K562 (cell line): ENCODE results near the gene EML1. TPM values are rescaled to one million over a fixed set of nuclear protein-coding genes. Genes with fewer than 3 reads are reported as not detected.

ENCODE experiments used
- ATAC-seq: fragments of 200-7000 bp; cut with Tn5 transposase; 3 replicates; pipeline ENCODE4 v1.9.1; 2020; ENCODE audit warnings: moderate library complexity
- BruUV-seq: library from RNA; stranded (reverse); fragments of 400-500 nt; replicated peaks from 2 replicates; lab custom pipeline; 2021; lab: Mats Ljungman, UMichigan
- CTCF ChIA-PET: fragments of 300-600 bp; formaldehyde crosslinking; extraction: SDS; loops from one replicate; lab custom pipeline; 2021; ENCODE audit warnings: low intra/inter-chr PET ratio; lab: Yijun Ruan, JAX
- POLR2A ChIA-PET: fragments of 300-600, 350-650 bp; sonication (Branson Sonifier 250); formaldehyde crosslinking; extraction: SDS; loops from one replicate; lab custom pipeline; 2021; ENCODE audit warnings: antibody characterized with exemption, inconsistent platforms; lab: Yijun Ruan, JAX
- DNase-seq, 4 experiments: peaks; one replicate each; pipeline versions ENCODE4 v3.0.0 to v3.0.0-alpha.2; 2011 to 2018; ENCODE audit warnings: low spot score in 3 of 4, mixed read lengths in 3 of 4; ENCODE audit errors: extremely low read depth in 1 of 4
- FAIRE-seq: peaks from 2 replicates; lab custom pipeline; 2011; peaks lifted over from hg19 to GRCh38; lab: Jason Lieb, UNC
- H2AFZ ChIP-seq: 2 replicates; pipeline ENCODE4 v1.6.0; 2011; ENCODE audit warnings: low read depth, low read length, control low read depth, inconsistent platforms
- H3K27ac ChIP-seq: fragments of 200-600 bp; 3 replicates; pipeline ENCODE4 v1.8.0; 2011; ENCODE audit warnings: low read depth, mild to moderate bottlenecking, control low read depth, inconsistent platforms, low read length, moderate library complexity, mixed read lengths; ENCODE audit errors: extremely low read depth
- H3K27me3 ChIP-seq, 2 experiments: fragments of 300-600 bp in 1 of 2; 2 replicates in 1 of 2; 3 replicates in 1 of 2; pipeline versions ENCODE4 v1.6.0 to v1.8.0; 2011; ENCODE audit warnings: inconsistent platforms in 2 of 2, low read length in 2 of 2, mild to moderate bottlenecking in 1 of 2, mixed read lengths in 1 of 2, moderate library complexity in 1 of 2; ENCODE audit not compliant: control insufficient read depth in 2 of 2, insufficient read depth in 2 of 2
- H3K36me3 ChIP-seq: fragments of 300-600 bp; 3 replicates; pipeline ENCODE4 v1.8.0; 2011; ENCODE audit warnings: mild to moderate bottlenecking, low read length, inconsistent platforms; ENCODE audit not compliant: control insufficient read depth, insufficient read depth
- H3K4me1 ChIP-seq, 2 experiments: fragments of 200-600 bp in 1 of 2; replicated peaks in 1 of 2; 2 replicates in 1 of 2; 3 replicates in 1 of 2; pipeline versions ENCODE4 v1.5.1 to v1.8.0; 2011; ENCODE audit warnings: inconsistent platforms in 2 of 2, low read length in 2 of 2, mild to moderate bottlenecking in 1 of 2, mixed read lengths in 1 of 2, moderate library complexity in 1 of 2; ENCODE audit not compliant: control insufficient read depth in 2 of 2, insufficient read depth in 2 of 2
- H3K4me2 ChIP-seq: 2 replicates; pipeline ENCODE4 v1.6.1; 2011; ENCODE audit warnings: low read length, control low read depth, inconsistent platforms, mixed read lengths; ENCODE audit not compliant: insufficient read depth
- H3K4me3 ChIP-seq: fragments of 200-600 bp; sonication (generic), shearing (Covaris generic); 2 replicates; pipeline ENCODE4 v1.5.1; 2016; ENCODE audit warnings: control low read depth, inconsistent platforms
- H3K79me2 ChIP-seq: fragments of 200-600 bp; 3 replicates; pipeline ENCODE4 v1.8.0; 2011; ENCODE audit warnings: low read length, inconsistent platforms; ENCODE audit not compliant: control insufficient read depth, insufficient read depth
- H3K9ac ChIP-seq, 2 experiments: 2 replicates each; pipeline versions ENCODE4 v1.6.0 to v1.6.1; 2011; ENCODE audit warnings: low read depth in 2 of 2, low read length in 2 of 2, control low read depth in 1 of 2, inconsistent platforms in 1 of 2, mild to moderate bottlenecking in 1 of 2, mixed read lengths in 1 of 2; ENCODE audit not compliant: insufficient read depth in 1 of 2
- H3K9me1 ChIP-seq: one replicate; pipeline ENCODE4 v1.6.0; 2011; ENCODE audit warnings: inconsistent platforms, mild to moderate bottlenecking, low read length, moderate library complexity; ENCODE audit not compliant: control insufficient read depth, insufficient read depth
- H3K9me3 ChIP-seq: replicated peaks from 2 replicates; pipeline ENCODE4 v1.5.1; 2011; ENCODE audit warnings: low read depth, low read length, inconsistent platforms; ENCODE audit not compliant: control insufficient read depth, insufficient read depth
- H4K20me1 ChIP-seq: replicated peaks from 2 replicates; pipeline ENCODE4 v1.6.1; 2011; ENCODE audit warnings: low read length, inconsistent platforms, mixed read lengths; ENCODE audit not compliant: control insufficient read depth, insufficient read depth
- EWSR1 ChIP-seq: fragments of 450-650 bp; IDR thresholded peaks from 2 replicates; pipeline ENCODE4 v1.6.1; 2018; ENCODE audit warnings: borderline replicate concordance, mild to moderate bottlenecking, low read depth, moderate library complexity; ENCODE audit not compliant: partially characterized antibody
- GABPB2 ChIP-seq: fragments of 250-450 bp; sonication (Bioruptor Pico); conservative IDR thresholded peaks from 2 replicates; pipeline ENCODE4 v1.5.1; 2021; ENCODE audit warnings: mild to moderate bottlenecking
- KLF10 ChIP-seq: fragments of 250-450 bp; sonication (Bioruptor Pico); IDR thresholded peaks from 2 replicates; pipeline ENCODE4 v1.6.1; 2021; ENCODE audit warnings: matching md5 sums
- MAFG ChIP-seq: fragments of 450-650 bp; conservative IDR thresholded peaks from 2 replicates; pipeline ENCODE4 v1.6.1; 2016; ENCODE audit warnings: missing genetic modification characterization, missing compliant biosample characterization
- MAZ ChIP-seq, 2 experiments: fragments of 450-650 bp in 1 of 2; sonication (generic) in 1 of 2; formaldehyde crosslinking; IDR thresholded peaks in 1 of 2; conservative IDR thresholded peaks in 1 of 2; 2 replicates each; pipeline versions ENCODE4 v1.4.0 to v1.5.0; 2020; ENCODE audit warnings: mild to moderate bottlenecking in 1 of 2, missing genetic modification reagents in 1 of 2
- NR2C2 ChIP-seq, 2 experiments: fragments of 200-800 bp in 1 of 2; sonication (Bioruptor generic) in 1 of 2; sonication (generic) in 1 of 2; formaldehyde crosslinking in 1 of 2; IDR thresholded peaks; 2 replicates each; pipeline versions ENCODE4 v1.6.1 to v1.8.0; 2016 to 2022; ENCODE audit warnings: mild to moderate bottlenecking in 1 of 2, missing compliant biosample characterization in 1 of 2, missing genetic modification characterization in 1 of 2, missing genetic modification reagents in 1 of 2
- TAF15 ChIP-seq: fragments of 200-400 bp; formaldehyde crosslinking; IDR thresholded peaks from 2 replicates; pipeline ENCODE4 v1.6.1; 2017; ENCODE audit warnings: mild to moderate bottlenecking, low read depth, low read length, moderate library complexity
- ZNF143 ChIP-seq: sonication (generic); formaldehyde crosslinking; IDR thresholded peaks from 2 replicates; pipeline ENCODE4 v1.9.0; 2022; ENCODE audit warnings: mild to moderate bottlenecking, missing genetic modification reagents
- ZNF316 ChIP-seq: fragments of 450-650 bp; IDR thresholded peaks from 2 replicates; pipeline ENCODE4 v1.6.1; 2016
- ZNF561 ChIP-seq: fragments of 450-650 bp; formaldehyde crosslinking; conservative IDR thresholded peaks from 2 replicates; pipeline ENCODE4 v1.4.0; 2020; ENCODE audit warnings: mild to moderate bottlenecking, moderate library complexity
- ZNF584 ChIP-seq: fragments of 200-800 bp; sonication (Bioruptor generic); IDR thresholded peaks from 2 replicates; pipeline ENCODE4 v1.6.1; 2016; ENCODE audit warnings: low read depth, mild to moderate bottlenecking, missing genetic modification characterization, missing compliant biosample characterization
- ZNF586 ChIP-seq: fragments of 450-650 bp; formaldehyde crosslinking; conservative IDR thresholded peaks from 2 replicates; pipeline ENCODE4 v1.4.0; 2020; ENCODE audit warnings: mild to moderate bottlenecking, moderate library complexity
- WGBS: fragments of 100-300 bp; shearing (Covaris generic); methylation state at CpG from one replicate; pipeline ENCODE4 v1.1.6; 2016; ENCODE audit warnings: low coverage, mixed read lengths; ENCODE audit not compliant: insufficient coverage; ENCODE audit errors: missing lambda C conversion rate; 5-methylcytosine and 5-hydroxymethylcytosine counted together
- in situ Hi-C: fragments of 300-500 bp; cut with MboI; formaldehyde crosslinking; loops from 4 replicates; pipeline ENCODE4 v1.15.0; 2018; ENCODE audit warnings: inconsistent platforms, mixed read lengths
- intact Hi-C: fragments of 100-400 bp; cut with micrococcal nuclease; formaldehyde crosslinking; loops from 2 replicates; pipeline ENCODE4 v1.14.2; 2022
- polyA plus RNA-seq, 8 experiments: library from polyadenylated mRNA; depleted of rRNA in 4 of 8; stranded (reverse) in 5 of 8; unstranded in 3 of 8; fragments of >200 nt; fragmentation: Nextera tagmentation in 2 of 8; fragmentation: Illumina TruSeq in 1 of 8; extraction: Ambion mirVana in 2 of 8; extraction: Trizol in 1 of 8; gene quantifications; 2 replicates each; pipeline versions ENCODE4 v1.2.1 to v1.2.3, GENCODE V29; 2011 to 2014; ENCODE audit warnings: inconsistent platforms in 1 of 8, missing spikeins in 1 of 8
- total RNA-seq, 7 experiments: library from RNA; depleted of rRNA in 6 of 7; stranded (reverse); fragments of >200 nt in 6 of 7; fragmentation: Illumina TruSeq in 2 of 7; extraction: Trizol in 2 of 7; gene quantifications; 2 replicates each; pipeline versions ENCODE4 v1.2.1 to v1.2.3, GENCODE V29; 2011 to 2021; ENCODE audit warnings: low replicate concordance in 1 of 7
- TF ChIP-seq, protein P1 (sequence below): fragments of 250-450 bp; sonication (Bioruptor Pico); IDR thresholded peaks from 2 replicates; pipeline ENCODE4 v1.8.0; 2021; ENCODE audit warnings: mild to moderate bottlenecking, moderate library complexity
- TF ChIP-seq, protein P2 (sequence below): fragments of 250-450 bp; sonication (Bioruptor Pico); IDR thresholded peaks from 2 replicates; pipeline ENCODE4 v1.5.1; 2021; ENCODE audit warnings: mild to moderate bottlenecking

Gene EML1
- total and polyA plus RNA-seq, 9 of the 15 experiments (the other 6 are each of a cell fraction or from before 2014, with no cell fraction given), result 0.01 to 0.35 (median 0.07) TPM; not detected in 2

DNA sequence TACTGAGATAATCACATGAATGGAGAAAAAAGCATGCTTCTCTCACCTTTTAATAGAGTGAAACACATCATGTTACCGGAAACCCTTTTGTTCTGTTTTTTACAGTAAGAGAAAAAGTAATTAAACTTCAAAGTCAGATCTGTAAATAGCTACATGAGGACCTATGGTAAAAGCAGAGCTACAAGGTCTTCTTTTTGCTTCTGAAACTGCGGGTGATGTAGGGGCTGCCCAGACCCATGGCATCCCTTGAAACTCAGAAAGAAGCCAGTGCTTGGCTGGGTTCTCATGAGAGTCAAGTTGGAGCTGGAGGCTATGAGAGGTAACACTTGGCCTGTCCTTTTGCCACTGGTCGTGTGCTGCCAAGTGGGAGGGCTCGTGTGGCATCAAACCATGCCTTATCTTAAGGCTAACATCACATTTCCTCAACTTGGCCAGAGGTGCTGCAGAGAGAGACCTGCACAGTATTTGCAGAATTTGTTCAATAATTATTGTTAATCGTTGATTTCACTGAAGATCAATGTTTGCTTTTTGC lies 47.6 kb downstream of the EML1 start (continued):
- TF ChIP-seq ZNF584, result no peak
- no peak for TF ChIP-seq MAFG (tag)
- TF ChIP-seq NR2C2 (CRISPR knock-in tag; IDR thresholded peaks at IDR 0.05), result no peak
- TF ChIP-seq NR2C2 (tag; IDR thresholded peaks at IDR 0.05), result no peak
- TF ChIP-seq ZNF586, result no peak
- TF ChIP-seq EWSR1, result no peak
- TF ChIP-seq GABPB2 (CRISPR knock-in tag), result no peak

DNA sequence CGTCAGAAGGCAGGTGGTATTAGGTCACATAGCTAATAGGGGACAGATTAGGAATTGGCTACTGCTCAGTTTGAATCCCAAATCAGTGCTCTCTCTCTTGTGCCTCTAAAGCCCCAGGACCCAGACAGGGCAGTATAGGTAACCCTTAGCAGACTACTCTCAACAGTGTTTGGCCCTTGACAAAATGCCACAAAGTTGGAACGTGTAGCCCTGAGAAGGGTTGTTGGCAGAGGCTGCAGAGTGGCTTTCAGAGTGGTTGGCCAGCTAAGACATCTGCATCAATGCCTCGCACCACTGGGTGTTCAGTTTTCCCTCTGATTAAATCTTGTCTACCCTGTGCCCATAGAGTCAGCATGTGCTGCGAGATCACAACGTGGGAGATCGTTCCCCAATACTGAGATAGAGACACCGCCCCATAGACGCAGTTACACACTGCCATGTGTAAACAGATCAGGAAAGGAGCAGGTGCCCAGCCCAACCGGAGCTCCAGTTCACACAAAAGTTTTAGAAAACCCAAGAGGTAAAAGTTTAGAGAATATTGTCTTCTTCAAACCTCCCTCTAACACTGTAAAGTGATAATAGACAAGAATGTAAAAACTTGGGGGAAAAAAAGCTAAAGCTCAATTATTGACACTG lies 48.3 kb downstream of the EML1 start:
- no peak overlapping the region for H3K27ac ChIP-seq
- in situ Hi-C loops, result no loop called here
- H3K4me3 ChIP-seq, result no peak overlapping the region
- H2AFZ ChIP-seq, result no peak overlapping the region
- H3K9ac ChIP-seq, result no peak overlapping the region
- intact Hi-C loops, result no loop called here
- TF ChIP-seq MAZ (CRISPR knock-in tag; conservative IDR thresholded peaks at IDR 0.05 in 1 of 2, IDR thresholded peaks at IDR 0.05 in 1 of 2) (no peak), ZNF143 (no peak), ZNF561 (no peak), ZNF316 (no peak), KLF10 (CRISPR knock-in tag) (no peak), TAF15 (no peak)
- TF ChIP-seq, protein P1, sequence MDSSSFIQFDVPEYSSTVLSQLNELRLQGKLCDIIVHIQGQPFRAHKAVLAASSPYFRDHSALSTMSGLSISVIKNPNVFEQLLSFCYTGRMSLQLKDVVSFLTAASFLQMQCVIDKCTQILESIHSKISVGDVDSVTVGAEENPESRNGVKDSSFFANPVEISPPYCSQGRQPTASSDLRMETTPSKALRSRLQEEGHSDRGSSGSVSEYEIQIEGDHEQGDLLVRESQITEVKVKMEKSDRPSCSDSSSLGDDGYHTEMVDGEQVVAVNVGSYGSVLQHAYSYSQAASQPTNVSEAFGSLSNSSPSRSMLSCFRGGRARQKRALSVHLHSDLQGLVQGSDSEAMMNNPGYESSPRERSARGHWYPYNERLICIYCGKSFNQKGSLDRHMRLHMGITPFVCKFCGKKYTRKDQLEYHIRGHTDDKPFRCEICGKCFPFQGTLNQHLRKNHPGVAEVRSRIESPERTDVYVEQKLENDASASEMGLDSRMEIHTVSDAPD (CRISPR knock-in tag), result no peak
- TF ChIP-seq, protein P2, sequence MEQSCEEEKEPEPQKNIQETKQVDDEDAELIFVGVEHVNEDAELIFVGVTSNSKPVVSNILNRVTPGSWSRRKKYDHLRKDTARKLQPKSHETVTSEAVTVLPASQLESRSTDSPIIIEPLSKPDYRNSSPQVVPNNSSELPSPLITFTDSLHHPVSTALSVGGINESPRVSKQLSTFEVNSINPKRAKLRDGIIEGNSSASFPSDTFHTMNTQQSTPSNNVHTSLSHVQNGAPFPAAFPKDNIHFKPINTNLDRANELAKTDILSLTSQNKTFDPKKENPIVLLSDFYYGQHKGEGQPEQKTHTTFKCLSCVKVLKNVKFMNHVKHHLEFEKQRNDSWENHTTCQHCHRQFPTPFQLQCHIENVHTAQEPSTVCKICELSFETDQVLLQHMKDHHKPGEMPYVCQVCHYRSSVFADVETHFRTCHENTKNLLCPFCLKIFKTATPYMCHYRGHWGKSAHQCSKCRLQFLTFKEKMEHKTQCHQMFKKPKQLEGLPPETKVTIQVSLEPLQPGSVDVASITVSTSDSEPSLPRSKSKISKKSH (CRISPR knock-in tag), result no peak
- no peaks in the 10 kb centered on the region for H3K9me1 ChIP-seq
- FAIRE-seq, result no peak
- no peaks in the 10 kb centered on the region for H3K79me2 ChIP-seq
- H3K9me3 ChIP-seq, result no peaks in the 10 kb centered on the region
- no peak for ATAC-seq
- DNase-seq, result no peak
- H3K27me3 ChIP-seq, result peaks cover 0 to 6% of the 10 kb centered on the region in 2 experiments; a peak in 3 of 5 replicates
- H3K4me2 ChIP-seq, result no peak overlapping the region
- WGBS, result 1% methylated on average over 9 of the region's 9 CpGs
- no TSS peak for BruUV-seq
- no peaks in the 10 kb centered on the region for H3K36me3 ChIP-seq
- ChIA-PET POLR2A (interaction anchor here (0.6 to 1.5 kb wide), 2 partner anchors 33 to 84 kb away, joined by 3 read pairs; no protein-coding TSS in a partner anchor), CTCF (no interaction called here)
- no peaks in the 10 kb centered on the region for H4K20me1 ChIP-seq
- no peaks in the 10 kb centered on the region for H3K4me1 ChIP-seq
